Breast epithelium (tissue), 3 donors: ENCODE data around the gene PRR3.

Experiments
- POLR2A ChIP-seq: fragments of 450-650 bp; IDR thresholded peaks from one replicate; pipeline ENCODE4 v1.6.1; 2016; ENCODE audit warnings: antibody characterized with exemption, mild to moderate bottlenecking, moderate library complexity
- POLR2AphosphoS5 ChIP-seq, 3 donors: sonication (generic); formaldehyde crosslinking; IDR thresholded peaks; one replicate each; pipeline ENCODE4 v1.6.1; 2017; ENCODE audit warnings: antibody characterized with exemption in 3 of 3
- TF ChIP-seq, protein P1 (sequence below), 3 donors: fragments of 450-650 bp; IDR thresholded peaks; one replicate each; pipeline ENCODE4 v1.5.1; 2016 to 2017; ENCODE audit warnings: antibody characterized with exemption in 3 of 3, mild to moderate bottlenecking in 3 of 3, moderate library complexity in 3 of 3

DNA sequence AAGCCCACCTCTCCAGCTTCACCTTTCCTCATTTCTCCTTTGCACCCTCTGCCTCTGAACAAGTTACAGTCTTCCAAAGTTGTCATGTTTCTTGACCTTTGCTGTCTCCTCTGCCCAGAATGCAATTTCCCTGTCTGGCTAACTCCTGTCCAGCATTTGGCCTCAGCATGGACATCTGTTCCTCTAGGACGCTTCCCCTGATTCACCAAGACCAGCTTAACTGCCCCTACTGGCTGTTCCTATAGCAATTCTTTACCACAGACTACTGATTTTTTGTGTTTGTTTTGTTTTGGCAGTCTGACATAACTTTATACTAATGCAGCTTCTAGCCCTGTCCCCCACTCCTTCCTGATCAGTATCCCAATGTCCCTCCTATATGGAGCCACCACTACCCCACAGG lies 14.2 kb upstream of the PRR3 start:
- TF ChIP-seq POLR2A (no peak), POLR2AphosphoS5 (IDR thresholded peaks at IDR 0.05) (no peak)
- TF ChIP-seq, protein P1, sequence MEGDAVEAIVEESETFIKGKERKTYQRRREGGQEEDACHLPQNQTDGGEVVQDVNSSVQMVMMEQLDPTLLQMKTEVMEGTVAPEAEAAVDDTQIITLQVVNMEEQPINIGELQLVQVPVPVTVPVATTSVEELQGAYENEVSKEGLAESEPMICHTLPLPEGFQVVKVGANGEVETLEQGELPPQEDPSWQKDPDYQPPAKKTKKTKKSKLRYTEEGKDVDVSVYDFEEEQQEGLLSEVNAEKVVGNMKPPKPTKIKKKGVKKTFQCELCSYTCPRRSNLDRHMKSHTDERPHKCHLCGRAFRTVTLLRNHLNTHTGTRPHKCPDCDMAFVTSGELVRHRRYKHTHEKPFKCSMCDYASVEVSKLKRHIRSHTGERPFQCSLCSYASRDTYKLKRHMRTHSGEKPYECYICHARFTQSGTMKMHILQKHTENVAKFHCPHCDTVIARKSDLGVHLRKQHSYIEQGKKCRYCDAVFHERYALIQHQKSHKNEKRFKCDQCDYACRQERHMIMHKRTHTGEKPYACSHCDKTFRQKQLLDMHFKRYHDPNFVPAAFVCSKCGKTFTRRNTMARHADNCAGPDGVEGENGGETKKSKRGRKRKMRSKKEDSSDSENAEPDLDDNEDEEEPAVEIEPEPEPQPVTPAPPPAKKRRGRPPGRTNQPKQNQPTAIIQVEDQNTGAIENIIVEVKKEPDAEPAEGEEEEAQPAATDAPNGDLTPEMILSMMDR (IDR thresholded peaks at IDR 0.05) = no peak
